WERI-Rb-1 (cell line): ENCODE measurements around the gene PDE2A.
"Not testable (repeated sequence)": the region's sequence is repeated elsewhere in the genome, so short reads cannot be mapped to it uniquely, and the experiment has no call there.

Source experiments
- DNase-seq: peaks from one replicate; pipeline ENCODE4 v3.0.0-alpha.2; 2020
- H3K27ac ChIP-seq: fragments of 250-450 bp; sonication (Bioruptor Pico); 2 replicates; pipeline ENCODE4 v1.5.1; 2020; ENCODE audit warnings: mild to moderate bottlenecking, moderate library complexity
- H3K27me3 ChIP-seq: fragments of 250-450 bp; sonication (Bioruptor Pico); 2 replicates; pipeline ENCODE4 v1.5.1; 2021; ENCODE audit warnings: mild to moderate bottlenecking, low read depth, moderate library complexity; ENCODE audit not compliant: insufficient read depth, severe bottlenecking
- H3K36me3 ChIP-seq: fragments of 250-450 bp; sonication (Bioruptor Pico); 2 replicates; pipeline ENCODE4 v1.5.1; 2020; ENCODE audit warnings: mild to moderate bottlenecking, moderate library complexity
- H3K4me3 ChIP-seq: 2 replicates; pipeline ENCODE4 v1.5.1; 2011; ENCODE audit warnings: low read depth, mild to moderate bottlenecking, control low read depth, low read length
- H3K9me3 ChIP-seq: fragments of 250-450 bp; sonication (Bioruptor Pico); 2 replicates; pipeline ENCODE4 v1.5.1; 2021; ENCODE audit warnings: mild to moderate bottlenecking, moderate library complexity; ENCODE audit not compliant: severe bottlenecking
- TF ChIP-seq, protein P1 (sequence below): IDR thresholded peaks from 2 replicates; pipeline ENCODE4 v1.5.1; 2011; ENCODE audit warnings: low read depth, mild to moderate bottlenecking, control low read depth, inconsistent platforms, low read length

Gene PDE2A

DNA sequence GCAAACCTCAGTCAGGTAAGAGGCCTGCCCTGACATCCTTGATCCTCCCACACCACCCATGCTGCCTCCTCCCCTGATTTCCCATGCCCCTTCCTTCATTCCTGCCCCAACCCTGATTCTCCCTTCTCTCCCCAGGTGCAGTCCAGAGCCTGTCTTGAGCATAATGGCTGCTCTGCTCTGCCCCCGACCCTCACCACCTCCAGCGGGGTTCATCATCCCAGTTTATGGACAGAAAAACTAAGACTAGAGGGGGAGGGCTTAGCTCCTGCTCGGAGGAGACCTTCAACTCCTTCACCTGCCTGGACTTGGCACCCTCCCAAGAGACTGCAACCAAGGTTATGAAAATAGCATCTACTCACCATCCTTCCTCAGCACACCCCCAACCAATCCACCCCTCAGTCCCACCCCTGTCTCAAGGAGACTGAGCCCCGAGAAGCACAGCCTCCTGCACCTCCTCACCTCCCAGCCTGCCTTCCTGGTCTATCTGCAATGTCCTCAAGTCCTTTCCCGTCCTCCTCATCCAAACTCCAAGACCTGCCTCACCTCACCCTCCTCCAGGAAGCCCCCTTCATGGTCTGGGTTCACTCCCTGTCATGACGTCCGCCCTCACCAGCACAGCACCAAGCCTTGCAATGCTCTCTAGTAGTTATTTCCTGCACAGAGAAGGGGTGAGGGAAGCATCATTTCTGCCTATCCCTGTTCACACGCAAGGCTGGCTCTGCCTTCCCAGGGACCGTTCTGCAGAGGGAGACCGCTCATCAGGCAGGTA is 103.1 kb downstream of the PDE2A start:
- no peaks in the 10 kb centered on the region for H3K9me3 ChIP-seq
- DNase-seq = no peak
- H3K27ac ChIP-seq = no peak overlapping the region
- TF ChIP-seq, protein P1, sequence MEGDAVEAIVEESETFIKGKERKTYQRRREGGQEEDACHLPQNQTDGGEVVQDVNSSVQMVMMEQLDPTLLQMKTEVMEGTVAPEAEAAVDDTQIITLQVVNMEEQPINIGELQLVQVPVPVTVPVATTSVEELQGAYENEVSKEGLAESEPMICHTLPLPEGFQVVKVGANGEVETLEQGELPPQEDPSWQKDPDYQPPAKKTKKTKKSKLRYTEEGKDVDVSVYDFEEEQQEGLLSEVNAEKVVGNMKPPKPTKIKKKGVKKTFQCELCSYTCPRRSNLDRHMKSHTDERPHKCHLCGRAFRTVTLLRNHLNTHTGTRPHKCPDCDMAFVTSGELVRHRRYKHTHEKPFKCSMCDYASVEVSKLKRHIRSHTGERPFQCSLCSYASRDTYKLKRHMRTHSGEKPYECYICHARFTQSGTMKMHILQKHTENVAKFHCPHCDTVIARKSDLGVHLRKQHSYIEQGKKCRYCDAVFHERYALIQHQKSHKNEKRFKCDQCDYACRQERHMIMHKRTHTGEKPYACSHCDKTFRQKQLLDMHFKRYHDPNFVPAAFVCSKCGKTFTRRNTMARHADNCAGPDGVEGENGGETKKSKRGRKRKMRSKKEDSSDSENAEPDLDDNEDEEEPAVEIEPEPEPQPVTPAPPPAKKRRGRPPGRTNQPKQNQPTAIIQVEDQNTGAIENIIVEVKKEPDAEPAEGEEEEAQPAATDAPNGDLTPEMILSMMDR = no peak
- H3K4me3 ChIP-seq = no peak overlapping the region
- H3K36me3 ChIP-seq = no peaks in the 10 kb centered on the region
- H3K27me3 ChIP-seq = no peaks in the 10 kb centered on the region

GRCh38 chr11:72569966-72570892 is 104.0 kb downstream of the PDE2A start:
- H3K36me3 ChIP-seq = no peaks in the 10 kb centered on the region
- no peaks in the 10 kb centered on the region for H3K27me3 ChIP-seq
- DNase-seq = no peak
- TF ChIP-seq, protein P1 = no peak
- H3K27ac ChIP-seq = no peak overlapping the region
- no peak overlapping the region for H3K4me3 ChIP-seq
- H3K9me3 ChIP-seq = no peaks in the 10 kb centered on the region

DNA sequence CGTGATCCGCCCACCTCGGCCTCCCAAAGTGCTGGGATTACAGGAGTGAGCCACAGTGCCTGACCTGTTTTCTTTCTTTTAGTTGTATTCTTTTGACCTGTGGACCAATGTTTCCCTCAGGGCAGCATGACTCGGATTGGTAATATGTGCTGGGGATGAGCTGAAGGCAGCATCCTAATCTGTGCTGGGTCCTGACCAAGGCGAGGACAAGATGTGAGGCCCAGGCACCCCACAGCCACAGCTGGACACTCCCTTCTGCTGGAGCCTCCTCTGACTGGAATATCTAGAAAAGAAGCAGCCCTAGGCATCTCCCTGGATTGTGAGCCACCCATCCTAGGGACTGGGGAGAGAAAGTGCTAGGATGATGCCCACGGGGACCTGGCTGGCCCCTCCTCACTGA is 105.4 kb downstream of the PDE2A start:
- no peak overlapping the region for H3K27ac ChIP-seq
- no peak for DNase-seq
- H3K36me3 ChIP-seq = no peaks in the 10 kb centered on the region
- no peaks in the 10 kb centered on the region for H3K9me3 ChIP-seq
- TF ChIP-seq, protein P1 = no peak
- no peaks in the 10 kb centered on the region for H3K27me3 ChIP-seq
- no peak overlapping the region for H3K4me3 ChIP-seq

DNA sequence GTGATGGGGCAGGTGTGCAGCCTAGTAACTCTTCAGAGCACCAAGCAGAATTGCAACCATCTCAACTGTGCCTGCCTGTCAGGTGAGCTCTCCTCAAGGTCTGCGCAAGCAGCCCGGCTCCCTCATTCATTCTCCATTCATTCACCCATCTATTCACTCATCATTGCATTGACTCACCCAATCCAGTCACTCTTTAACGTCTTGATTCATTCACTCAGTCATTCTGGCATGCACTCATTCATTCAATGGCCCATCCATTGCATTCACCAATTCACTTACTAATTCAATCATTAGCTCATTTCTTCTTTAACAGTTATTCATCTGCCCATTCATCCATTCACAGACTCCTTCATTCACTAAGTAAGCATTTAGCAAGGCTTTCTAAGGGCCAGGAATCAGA is 111.8 kb downstream of the PDE2A start:
- TF ChIP-seq, protein P1 = no peak
- no peaks in the 10 kb centered on the region for H3K36me3 ChIP-seq
- no peak overlapping the region for H3K27ac ChIP-seq
- no peaks in the 10 kb centered on the region for H3K9me3 ChIP-seq
- no peaks in the 10 kb centered on the region for H3K27me3 ChIP-seq
- no peak overlapping the region for H3K4me3 ChIP-seq
- DNase-seq = no peak

DNA sequence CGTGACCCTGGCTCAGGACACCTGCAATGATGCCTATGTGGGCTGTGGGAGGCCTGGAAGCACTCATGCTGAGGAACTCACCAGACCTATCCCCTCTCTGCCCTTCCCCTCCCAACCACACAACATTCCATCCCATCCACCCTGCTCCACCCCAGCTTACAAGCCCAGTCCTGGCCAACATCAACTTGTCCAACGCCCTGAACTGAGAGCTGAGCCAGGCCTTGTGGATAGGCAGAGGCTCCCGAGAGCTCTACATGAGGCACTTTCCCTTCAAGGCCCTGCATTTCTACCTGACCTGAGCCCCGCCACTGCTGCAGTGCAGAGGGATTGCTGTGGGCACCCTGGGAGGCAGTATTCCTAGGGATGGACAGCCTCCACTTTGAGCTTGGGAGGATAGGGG is 112.4 kb downstream of the PDE2A start:
- no peaks in the 10 kb centered on the region for H3K9me3 ChIP-seq
- H3K36me3 ChIP-seq = no peaks in the 10 kb centered on the region
- H3K27me3 ChIP-seq = no peaks in the 10 kb centered on the region
- no peak overlapping the region for H3K27ac ChIP-seq
- H3K4me3 ChIP-seq = no peak overlapping the region
- TF ChIP-seq, protein P1 = no peak
- no peak for DNase-seq

- H3K9me3 ChIP-seq, H3K36me3 ChIP-seq, DNase-seq, H3K27me3 ChIP-seq, H3K4me3 ChIP-seq, H3K27ac ChIP-seq: not testable (repeated sequence)
Observed at GRCh38 chr11:72560864-72561263, 113.4 kb downstream of the PDE2A start.
